ENCODE results near the gene TINAG.

DNA sequence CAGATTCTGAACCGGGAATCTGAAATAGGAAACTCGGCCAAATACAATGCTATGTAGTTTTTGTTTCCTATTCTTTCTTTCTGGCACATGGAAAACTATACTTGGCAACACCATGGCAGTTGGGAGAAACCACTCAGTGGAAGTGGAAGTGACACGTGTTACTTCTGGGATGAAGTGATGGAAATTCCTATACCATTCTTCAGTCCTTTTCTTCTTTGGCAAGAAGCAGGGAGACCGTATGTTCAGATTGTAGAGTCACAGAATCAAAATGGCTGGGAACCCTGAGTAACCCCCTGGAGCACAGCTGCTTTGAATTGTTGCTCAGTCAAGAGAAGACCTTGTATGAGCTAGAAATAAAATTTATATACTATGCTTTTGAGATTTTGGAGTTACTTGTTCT is 18.8 kb upstream of the TINAG start:
- TF ChIP-seq, protein P1, sequence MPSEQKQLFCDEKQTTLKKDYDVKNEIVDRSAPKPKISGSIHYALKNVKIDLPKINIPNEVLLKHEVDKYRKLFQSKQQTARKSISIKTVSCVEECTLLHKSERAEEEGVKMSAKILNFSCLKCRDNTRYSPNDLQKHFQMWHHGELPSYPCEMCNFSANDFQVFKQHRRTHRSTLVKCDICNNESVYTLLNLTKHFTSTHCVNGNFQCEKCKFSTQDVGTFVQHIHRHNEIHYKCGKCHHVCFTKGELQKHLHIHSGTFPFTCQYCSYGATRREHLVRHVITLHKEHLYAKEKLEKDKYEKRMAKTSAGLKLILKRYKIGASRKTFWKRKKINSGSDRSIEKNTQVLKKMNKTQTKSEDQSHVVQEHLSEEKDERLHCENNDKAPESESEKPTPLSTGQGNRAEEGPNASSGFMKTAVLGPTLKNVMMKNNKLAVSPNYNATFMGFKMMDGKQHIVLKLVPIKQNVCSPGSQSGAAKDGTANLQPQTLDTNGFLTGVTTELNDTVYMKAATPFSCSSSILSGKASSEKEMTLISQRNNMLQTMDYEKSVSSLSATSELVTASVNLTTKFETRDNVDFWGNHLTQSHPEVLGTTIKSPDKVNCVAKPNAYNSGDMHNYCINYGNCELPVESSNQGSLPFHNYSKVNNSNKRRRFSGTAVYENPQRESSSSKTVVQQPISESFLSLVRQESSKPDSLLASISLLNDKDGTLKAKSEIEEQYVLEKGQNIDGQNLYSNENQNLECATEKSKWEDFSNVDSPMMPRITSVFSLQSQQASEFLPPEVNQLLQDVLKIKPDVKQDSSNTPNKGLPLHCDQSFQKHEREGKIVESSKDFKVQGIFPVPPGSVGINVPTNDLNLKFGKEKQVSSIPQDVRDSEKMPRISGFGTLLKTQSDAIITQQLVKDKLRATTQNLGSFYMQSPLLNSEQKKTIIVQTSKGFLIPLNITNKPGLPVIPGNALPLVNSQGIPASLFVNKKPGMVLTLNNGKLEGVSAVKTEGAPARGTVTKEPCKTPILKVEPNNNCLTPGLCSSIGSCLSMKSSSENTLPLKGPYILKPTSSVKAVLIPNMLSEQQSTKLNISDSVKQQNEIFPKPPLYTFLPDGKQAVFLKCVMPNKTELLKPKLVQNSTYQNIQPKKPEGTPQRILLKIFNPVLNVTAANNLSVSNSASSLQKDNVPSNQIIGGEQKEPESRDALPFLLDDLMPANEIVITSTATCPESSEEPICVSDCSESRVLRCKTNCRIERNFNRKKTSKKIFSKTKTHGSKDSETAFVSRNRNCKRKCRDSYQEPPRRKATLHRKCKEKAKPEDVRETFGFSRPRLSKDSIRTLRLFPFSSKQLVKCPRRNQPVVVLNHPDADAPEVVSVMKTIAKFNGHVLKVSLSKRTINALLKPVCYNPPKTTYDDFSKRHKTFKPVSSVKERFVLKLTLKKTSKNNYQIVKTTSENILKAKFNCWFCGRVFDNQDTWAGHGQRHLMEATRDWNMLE (tag by site-specific recombination; conservative IDR thresholded peaks at IDR 0.05; ENCODE audit: low read depth) = no peak
- TF ChIP-seq, protein P2, sequence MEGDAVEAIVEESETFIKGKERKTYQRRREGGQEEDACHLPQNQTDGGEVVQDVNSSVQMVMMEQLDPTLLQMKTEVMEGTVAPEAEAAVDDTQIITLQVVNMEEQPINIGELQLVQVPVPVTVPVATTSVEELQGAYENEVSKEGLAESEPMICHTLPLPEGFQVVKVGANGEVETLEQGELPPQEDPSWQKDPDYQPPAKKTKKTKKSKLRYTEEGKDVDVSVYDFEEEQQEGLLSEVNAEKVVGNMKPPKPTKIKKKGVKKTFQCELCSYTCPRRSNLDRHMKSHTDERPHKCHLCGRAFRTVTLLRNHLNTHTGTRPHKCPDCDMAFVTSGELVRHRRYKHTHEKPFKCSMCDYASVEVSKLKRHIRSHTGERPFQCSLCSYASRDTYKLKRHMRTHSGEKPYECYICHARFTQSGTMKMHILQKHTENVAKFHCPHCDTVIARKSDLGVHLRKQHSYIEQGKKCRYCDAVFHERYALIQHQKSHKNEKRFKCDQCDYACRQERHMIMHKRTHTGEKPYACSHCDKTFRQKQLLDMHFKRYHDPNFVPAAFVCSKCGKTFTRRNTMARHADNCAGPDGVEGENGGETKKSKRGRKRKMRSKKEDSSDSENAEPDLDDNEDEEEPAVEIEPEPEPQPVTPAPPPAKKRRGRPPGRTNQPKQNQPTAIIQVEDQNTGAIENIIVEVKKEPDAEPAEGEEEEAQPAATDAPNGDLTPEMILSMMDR (tag by site-specific recombination; IDR thresholded peaks at IDR 0.05) = no peak
- TF ChIP-seq ZNF202 (tag by site-specific recombination; IDR thresholded peaks at IDR 0.05; ENCODE audit: borderline replicate concordance) = no peak
- no peak for TF ChIP-seq ZXDB (tag by site-specific recombination; IDR thresholded peaks at IDR 0.05)
- no peak for TF ChIP-seq ZNF585B (tag by site-specific recombination; IDR thresholded peaks at IDR 0.05)
- no peak for TF ChIP-seq ZNF23 (tag by site-specific recombination; IDR thresholded peaks at IDR 0.05; ENCODE audit: borderline replicate concordance)
- TF ChIP-seq ZNF221 (tag by site-specific recombination; IDR thresholded peaks at IDR 0.05; ENCODE audit: borderline replicate concordance) = no peak
- TF ChIP-seq, protein P3, sequence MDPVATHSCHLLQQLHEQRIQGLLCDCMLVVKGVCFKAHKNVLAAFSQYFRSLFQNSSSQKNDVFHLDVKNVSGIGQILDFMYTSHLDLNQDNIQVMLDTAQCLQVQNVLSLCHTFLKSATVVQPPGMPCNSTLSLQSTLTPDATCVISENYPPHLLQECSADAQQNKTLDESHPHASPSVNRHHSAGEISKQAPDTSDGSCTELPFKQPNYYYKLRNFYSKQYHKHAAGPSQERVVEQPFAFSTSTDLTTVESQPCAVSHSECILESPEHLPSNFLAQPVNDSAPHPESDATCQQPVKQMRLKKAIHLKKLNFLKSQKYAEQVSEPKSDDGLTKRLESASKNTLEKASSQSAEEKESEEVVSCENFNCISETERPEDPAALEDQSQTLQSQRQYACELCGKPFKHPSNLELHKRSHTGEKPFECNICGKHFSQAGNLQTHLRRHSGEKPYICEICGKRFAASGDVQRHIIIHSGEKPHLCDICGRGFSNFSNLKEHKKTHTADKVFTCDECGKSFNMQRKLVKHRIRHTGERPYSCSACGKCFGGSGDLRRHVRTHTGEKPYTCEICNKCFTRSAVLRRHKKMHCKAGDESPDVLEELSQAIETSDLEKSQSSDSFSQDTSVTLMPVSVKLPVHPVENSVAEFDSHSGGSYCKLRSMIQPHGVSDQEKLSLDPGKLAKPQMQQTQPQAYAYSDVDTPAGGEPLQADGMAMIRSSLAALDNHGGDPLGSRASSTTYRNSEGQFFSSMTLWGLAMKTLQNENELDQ (tag by site-specific recombination; IDR thresholded peaks at IDR 0.05; ENCODE audit: low read depth) = no peak
- no peak for TF ChIP-seq ZNF664 (tag by site-specific recombination; IDR thresholded peaks at IDR 0.05)

Measured in HEK293 (cell line).